ENCODE measurements around the gene TTC21B. TPM values are rescaled to one million over a fixed set of nuclear protein-coding genes. Genes with fewer than 3 reads are reported as not detected.

The TTC21B gene
- total and polyA plus RNA-seq, 2 of the 8 experiments (the other 6 are each of a cell fraction or from before 2014, with no cell fraction given): 6.9 to 20.8 TPM

- peaks cover 10 to 13% of the 10 kb centered on the region in 2 experiments for H3K9me3 ChIP-seq (ENCODE audit: insufficient read depth in 2 of 2, low read depth in 1 of 2, low read length in 1 of 2)
- H3K18ac ChIP-seq (ENCODE audit: extremely low read depth, low read length): no peak overlapping the region
- H3K27me3 ChIP-seq (replicated peaks in 1 of 4; ENCODE audit: control insufficient read depth in 3 of 4, extremely low read depth in 1 of 4, insufficient read depth in 3 of 4, low read length in 3 of 4): no peaks in the 10 kb centered on the region
- H2BK5ac ChIP-seq (ENCODE audit: low read depth, low read length): no peak overlapping the region
- H4K8ac ChIP-seq (ENCODE audit: extremely low read depth, insufficient read depth, low read length): no peak overlapping the region
- H3K23ac ChIP-seq (ENCODE audit: insufficient read length): no peak overlapping the region
- H2BK20ac ChIP-seq (ENCODE audit: low read length): no peak overlapping the region
- FAIRE-seq (no peak), DNase-seq (ENCODE audit: low read depth in 1 of 2, low spot score in 2 of 2) (no peak)
- no peaks in the 10 kb centered on the region for H3K4me1 ChIP-seq (replicated peaks in 1 of 4; ENCODE audit: control insufficient read depth in 3 of 4, insufficient read depth in 4 of 4, low read length in 3 of 4)
- H4K20me1 ChIP-seq (replicated peaks in 1 of 2; ENCODE audit: control insufficient read depth in 1 of 2, insufficient read depth in 2 of 2, low read length in 2 of 2): no peaks in the 10 kb centered on the region
- no peak overlapping the region for H4K91ac ChIP-seq (replicated peaks; ENCODE audit: insufficient read length, low read length)
- H3K56ac ChIP-seq (replicated peaks; ENCODE audit: insufficient read length, low read depth, low read length): no peak overlapping the region
- no peak overlapping the region for H3K27ac ChIP-seq (ENCODE audit: low read depth, low read length)
- WGBS, 2 experiments (ENCODE audit: extremely low coverage in 1 of 2, insufficient coverage in 1 of 2, insufficient read length in 1 of 2, insufficient replicate concordance in 2 of 2, low coverage in 1 of 2, low lambda C conversion rate in 2 of 2, missing lambda C conversion rate in 1 of 2): 88% methylated on average over 5 of the region's 5 CpGs; no CpG with 5 or more reads in 1 of the 2 experiments
- no peak overlapping the region for H2BK120ac ChIP-seq (replicated peaks; ENCODE audit: low read depth, low read length)
- no peak overlapping the region for H2BK12ac ChIP-seq (ENCODE audit: low read depth, low read length)
- H3K79me1 ChIP-seq (ENCODE audit: low read depth, low read length): no peaks in the 10 kb centered on the region
- POLR2A ChIA-PET (ENCODE audit: partially characterized antibody): no interaction called here
- 0 out of 8 replicates have a peak, but pooled peaks cover 0 to 3% (median 0%) of the 10 kb centered on the region in 4 experiments for H3K36me3 ChIP-seq (ENCODE audit: control insufficient read depth in 2 of 4, insufficient read depth in 4 of 4, low read length in 3 of 4)
- CTCF ChIA-PET (ENCODE audit: partially characterized antibody): interaction anchor here (0.7 to 1.8 kb wide), 5 partner anchors 8 to 895 kb away, joined by 3 to 13 read pairs (median 4); no protein-coding TSS in a partner anchor
- H2BK15ac ChIP-seq (ENCODE audit: low read length): no peak overlapping the region
- no peaks in the 10 kb centered on the region for H3K79me2 ChIP-seq (ENCODE audit: control insufficient read depth in 1 of 2, insufficient read depth in 2 of 2, low read length in 2 of 2)
- H3K9ac ChIP-seq (replicated peaks in 1 of 4; ENCODE audit: extremely low read depth in 1 of 4, low read depth in 3 of 4, low read length in 3 of 4): no peak overlapping the region
- H2AK5ac ChIP-seq (ENCODE audit: low read depth, low read length): no peak overlapping the region
- H3K14ac ChIP-seq (ENCODE audit: insufficient read length): no peak overlapping the region
- H2AFZ ChIP-seq (ENCODE audit: low read length): no peak overlapping the region
- H4K5ac ChIP-seq (ENCODE audit: insufficient read length, low read depth, low read length): no peak overlapping the region
- no peaks in the 10 kb centered on the region for H3K23me2 ChIP-seq (ENCODE audit: low read depth, low read length)
- H3K4ac ChIP-seq (replicated peaks; ENCODE audit: insufficient read length, low read depth, low read length): no peak overlapping the region
- no peak overlapping the region for H3K4me3 ChIP-seq (ENCODE audit: extremely low read depth in 1 of 4, insufficient read depth in 2 of 4, low read depth in 3 of 4, low read length in 4 of 4)
- no peak overlapping the region for H3K4me2 ChIP-seq (ENCODE audit: insufficient read depth in 1 of 2, low read depth in 2 of 2, low read length in 2 of 2)
- no peak for TF ChIP-seq GTF2F1 (IDR thresholded peaks at IDR 0.05; ENCODE audit: borderline replicate concordance, low read depth, low read length)
- TF ChIP-seq HDAC6 (IDR thresholded peaks at IDR 0.05; ENCODE audit: low read depth, low read length): no peak
- no peak for TF ChIP-seq SIN3A (conservative IDR thresholded peaks at IDR 0.05 in 1 of 2, IDR thresholded peaks at IDR 0.05 in 1 of 2; ENCODE audit: low read depth in 1 of 2, low read length in 2 of 2)
- TF ChIP-seq CBX8 (IDR thresholded peaks at IDR 0.05; ENCODE audit: borderline replicate concordance, low read depth, low read length): no peak
- no peak for TF ChIP-seq TBP (IDR thresholded peaks at IDR 0.05; ENCODE audit: low read depth, low read length)
- TF ChIP-seq NRF1 (IDR thresholded peaks at IDR 0.05; ENCODE audit: low read depth, low read length): no peak
- no peak for TF ChIP-seq SIRT6 (IDR thresholded peaks at IDR 0.05; ENCODE audit: low read length)
- TF ChIP-seq TAF7 (optimal IDR thresholded peaks at IDR 0.05; ENCODE audit: borderline replicate concordance, low read depth, low read length): no peak
- no peak for TF ChIP-seq KDM1A (IDR thresholded peaks at IDR 0.05; ENCODE audit: borderline replicate concordance, low read length)
- TF ChIP-seq PHF8 (conservative IDR thresholded peaks at IDR 0.05; ENCODE audit: low read depth, low read length): no peak
- no peak for TF ChIP-seq TEAD4 (IDR thresholded peaks at IDR 0.05; ENCODE audit: low read depth, low read length)
- TF ChIP-seq, protein P1, sequence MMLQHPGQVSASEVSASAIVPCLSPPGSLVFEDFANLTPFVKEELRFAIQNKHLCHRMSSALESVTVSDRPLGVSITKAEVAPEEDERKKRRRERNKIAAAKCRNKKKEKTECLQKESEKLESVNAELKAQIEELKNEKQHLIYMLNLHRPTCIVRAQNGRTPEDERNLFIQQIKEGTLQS (IDR thresholded peaks at IDR 0.05; ENCODE audit: insufficient read depth, low read depth, low read length): no peak
- TF ChIP-seq JUND (IDR thresholded peaks at IDR 0.05; ENCODE audit: low read length): no peak
- TF ChIP-seq TAF1 (IDR thresholded peaks at IDR 0.05; ENCODE audit: low read depth, low read length): no peak
Measured at GRCh38 chr2:165863810-165864261, 89.7 kb downstream of the TTC21B start.
